ENCODE data around the gene KHDC1. TPM values are rescaled to one million over a fixed set of nuclear protein-coding genes. Genes with fewer than 3 reads are reported as not detected.

The KHDC1 gene
- total and polyA plus RNA-seq, 2 of the 8 experiments (the other 6 are each of a cell fraction or from before 2014, with no cell fraction given), result 4.3 to 7.3 TPM

DNA sequence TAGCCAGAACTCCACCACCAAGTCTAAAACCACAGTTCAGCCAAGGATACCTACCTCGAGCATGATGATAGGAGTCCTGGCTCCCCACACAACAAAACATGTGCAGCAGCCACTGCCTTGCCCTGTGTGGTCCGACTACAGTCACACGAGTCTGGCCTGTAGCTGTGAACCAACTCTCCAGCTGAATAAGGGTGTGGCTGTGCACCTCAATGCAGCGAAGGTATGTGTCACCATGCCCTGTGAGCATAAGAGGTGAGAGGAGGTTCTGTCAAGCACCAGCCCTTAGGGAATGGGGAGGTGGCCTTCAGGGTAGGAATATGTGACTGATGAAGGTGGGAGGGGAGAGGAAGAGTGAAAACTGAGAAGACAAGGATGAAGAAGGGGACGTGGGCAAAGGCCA lies 21.0 kb downstream of the KHDC1 start:
- no peak overlapping the region for H2BK15ac ChIP-seq (ENCODE audit: low read length)
- no peak overlapping the region for H3K27ac ChIP-seq (ENCODE audit: low read depth, low read length)
- H3K4me1 ChIP-seq (replicated peaks in 1 of 4; ENCODE audit: control insufficient read depth in 3 of 4, insufficient read depth in 4 of 4, low read length in 3 of 4), result no peaks in the 10 kb centered on the region
- no peak overlapping the region for H3K18ac ChIP-seq (ENCODE audit: extremely low read depth, low read length)
- no peak overlapping the region for H4K91ac ChIP-seq (replicated peaks; ENCODE audit: insufficient read length, low read length)
- H3K9ac ChIP-seq (replicated peaks in 1 of 4; ENCODE audit: extremely low read depth in 1 of 4, low read depth in 3 of 4, low read length in 3 of 4), result no peak overlapping the region
- no peak overlapping the region for H3K23ac ChIP-seq (ENCODE audit: insufficient read length)
- FAIRE-seq, result no peak
- no peak overlapping the region for H3K4me3 ChIP-seq (ENCODE audit: extremely low read depth in 1 of 4, insufficient read depth in 2 of 4, low read depth in 3 of 4, low read length in 4 of 4)
- no peak overlapping the region for H3K4me2 ChIP-seq (ENCODE audit: insufficient read depth in 1 of 2, low read depth in 2 of 2, low read length in 2 of 2)
- H3K79me1 ChIP-seq (ENCODE audit: low read depth, low read length), result no peaks in the 10 kb centered on the region
- H3K4ac ChIP-seq (replicated peaks; ENCODE audit: insufficient read length, low read depth, low read length), result no peak overlapping the region
- no peak overlapping the region for H2BK20ac ChIP-seq (ENCODE audit: low read length)
- no peak overlapping the region for H2AFZ ChIP-seq (ENCODE audit: low read length)
- 90% methylated on average over 5 of the region's 5 CpGs; no CpG with 5 or more reads in 1 of the 2 experiments for WGBS, 2 experiments (ENCODE audit: extremely low coverage in 1 of 2, insufficient coverage in 1 of 2, insufficient read length in 1 of 2, insufficient replicate concordance in 2 of 2, low coverage in 1 of 2, low lambda C conversion rate in 2 of 2, missing lambda C conversion rate in 1 of 2)
- H3K56ac ChIP-seq (replicated peaks; ENCODE audit: insufficient read length, low read depth, low read length), result no peak overlapping the region
- H2BK120ac ChIP-seq (replicated peaks; ENCODE audit: low read depth, low read length), result no peak overlapping the region
- no peak overlapping the region for H2BK12ac ChIP-seq (ENCODE audit: low read depth, low read length)
- no peaks in the 10 kb centered on the region for H3K79me2 ChIP-seq (ENCODE audit: control insufficient read depth in 1 of 2, insufficient read depth in 2 of 2, low read length in 2 of 2)
- H3K36me3 ChIP-seq (ENCODE audit: control insufficient read depth in 2 of 4, insufficient read depth in 4 of 4, low read length in 3 of 4), result no peaks in the 10 kb centered on the region
- no peaks in the 10 kb centered on the region for H3K23me2 ChIP-seq (ENCODE audit: low read depth, low read length)
- H4K8ac ChIP-seq (ENCODE audit: extremely low read depth, insufficient read depth, low read length), result no peak overlapping the region
- no peak for TF ChIP-seq FOSL1 (IDR thresholded peaks at IDR 0.05; ENCODE audit: insufficient read depth, low read depth, low read length)
- TF ChIP-seq SIX5 (IDR thresholded peaks at IDR 0.05; ENCODE audit: low read depth, low read length), result no peak
- TF ChIP-seq BCL11A (IDR thresholded peaks at IDR 0.05; ENCODE audit: low read depth in 2 of 2, low read length in 2 of 2), result no peak
- no peak for TF ChIP-seq CHD1 (IDR thresholded peaks at IDR 0.05; ENCODE audit: low read depth, low read length)
- no peak for TF ChIP-seq ASH2L (IDR thresholded peaks at IDR 0.05; ENCODE audit: low read length)
- no peak overlapping the region for H3K14ac ChIP-seq (ENCODE audit: insufficient read length)
- H2AK5ac ChIP-seq (ENCODE audit: low read depth, low read length), result no peak overlapping the region
- no peaks in the 10 kb centered on the region for H4K20me1 ChIP-seq (replicated peaks in 1 of 2; ENCODE audit: control insufficient read depth in 1 of 2, insufficient read depth in 2 of 2, low read length in 2 of 2)
- POLR2A ChIA-PET (ENCODE audit: partially characterized antibody), result interaction anchor here (0.6 kb wide), 1 partner anchor 10 kb away, joined by 5 read pairs; no protein-coding TSS in a partner anchor
- CTCF ChIA-PET (ENCODE audit: partially characterized antibody), result interaction anchor here (0.7 to 1.0 kb wide), 2 partner anchors 12 to 14 kb away, joined by 3 read pairs; no protein-coding TSS in a partner anchor
- no peak overlapping the region for H2BK5ac ChIP-seq (ENCODE audit: low read depth, low read length)
- no peak for DNase-seq (ENCODE audit: low read depth in 1 of 2, low spot score in 2 of 2)
- H3K9me3 ChIP-seq (ENCODE audit: insufficient read depth in 2 of 2, low read depth in 1 of 2, low read length in 1 of 2), result no peaks in the 10 kb centered on the region
- no peaks in the 10 kb centered on the region for H3K27me3 ChIP-seq (replicated peaks in 1 of 4; ENCODE audit: control insufficient read depth in 3 of 4, extremely low read depth in 1 of 4, insufficient read depth in 3 of 4, low read length in 3 of 4)
- H4K5ac ChIP-seq (ENCODE audit: insufficient read length, low read depth, low read length), result no peak overlapping the region

Data from H1 (cell line).